T-helper 1 cell (primary cell): ENCODE data around the gene SGPL1.

Source experiments
- DNase-seq, 5 donors: peaks; one replicate each; pipeline ENCODE4 v3.0.0-alpha.2; 2012 to 2020

SGPL1 gene

GRCh38 chr10:70812814-70813213 is 2.9 kb upstream of the SGPL1 start:
- no peak for DNase-seq

GRCh38 chr10:70814126-70814525 is 1.6 kb upstream of the SGPL1 start:
- DNase-seq: no peak

- peak; percentile 14 to 29 (median 21) for DNase-seq
Measured at GRCh38 chr10:70816220-70816894, 609 bp downstream of the SGPL1 start.

- no peak for DNase-seq
Measured at GRCh38 chr10:70820976-70821750, 5.4 kb downstream of the SGPL1 start.

- no peak for DNase-seq
Measured at GRCh38 chr10:70822076-70822820, 6.5 kb downstream of the SGPL1 start.

GRCh38 chr10:70827086-70827757 is 11.5 kb downstream of the SGPL1 start:
- DNase-seq: no peak

GRCh38 chr10:70828923-70829322 is 13.2 kb downstream of the SGPL1 start:
- DNase-seq: no peak

- no peak for DNase-seq
Measured at GRCh38 chr10:70829543-70829942, 13.8 kb downstream of the SGPL1 start.

- DNase-seq: no peak
Measured at GRCh38 chr10:70830164-70830563, 14.4 kb downstream of the SGPL1 start.

GRCh38 chr10:70832221-70832620 is 16.5 kb downstream of the SGPL1 start:
- no peak for DNase-seq

- DNase-seq: no peak
Measured at GRCh38 chr10:70832852-70833528, 17.2 kb downstream of the SGPL1 start.

- no peak for DNase-seq
Measured at GRCh38 chr10:70833601-70834000, 17.9 kb downstream of the SGPL1 start.

GRCh38 chr10:70834021-70834420 is 18.3 kb downstream of the SGPL1 start:
- no peak for DNase-seq

GRCh38 chr10:70834441-70835151 is 18.8 kb downstream of the SGPL1 start:
- DNase-seq: no peak

GRCh38 chr10:70836319-70836718 is 20.6 kb downstream of the SGPL1 start:
- no peak for DNase-seq

GRCh38 chr10:70837660-70838059 is 21.9 kb downstream of the SGPL1 start:
- DNase-seq: no peak

- DNase-seq: no peak
Measured at GRCh38 chr10:70838270-70838805, 22.6 kb downstream of the SGPL1 start.

- no peak for DNase-seq
Measured at GRCh38 chr10:70840836-70841235, 25.1 kb downstream of the SGPL1 start.

- no peak for DNase-seq
Measured at GRCh38 chr10:70843333-70843732, 27.6 kb downstream of the SGPL1 start.

GRCh38 chr10:70843776-70844489 is 28.2 kb downstream of the SGPL1 start:
- DNase-seq: no peak

GRCh38 chr10:70845256-70845655 is 29.5 kb downstream of the SGPL1 start:
- no peak for DNase-seq
